Liver (tissue), 3 donors: ENCODE results near the gene DSC1.

Source experiments
- CTCF ChIP-seq: fragments of 150-350 bp; IDR thresholded peaks from 2 replicates; pipeline ENCODE4 v1.5.1; 2017; ENCODE audit warnings: improper control_type of control experiment, low read depth, low read length; ENCODE audit not compliant: missing input control
- EGR1 ChIP-seq, 2 donors: IDR thresholded peaks; 2 replicates each; pipeline ENCODE4 v1.6.1; 2016 to 2018; ENCODE audit warnings: antibody characterized with exemption in 2 of 2, low read depth in 2 of 2
- GABPA ChIP-seq, 2 donors: IDR thresholded peaks in 1 of 2; conservative IDR thresholded peaks in 1 of 2; 2 replicates each; pipeline ENCODE4 v1.6.1; 2016; ENCODE audit warnings: antibody characterized with exemption in 2 of 2, mild to moderate bottlenecking in 1 of 2, moderate library complexity in 1 of 2
- HNF4G ChIP-seq: IDR thresholded peaks from 2 replicates; pipeline ENCODE4 v1.6.1; 2016; ENCODE audit warnings: antibody characterized with exemption
- JUND ChIP-seq, 2 donors: IDR thresholded peaks; 2 replicates each; pipeline ENCODE4 v1.6.1; 2016; ENCODE audit warnings: antibody characterized with exemption in 2 of 2
- MAX ChIP-seq: IDR thresholded peaks from 2 replicates; pipeline ENCODE4 v1.6.1; 2016; ENCODE audit warnings: antibody characterized with exemption
- RAD21 ChIP-seq, 2 donors: IDR thresholded peaks; 2 replicates each; pipeline ENCODE4 v1.6.1; 2016; ENCODE audit warnings: antibody characterized with exemption in 2 of 2, mild to moderate bottlenecking in 2 of 2
- SP1 ChIP-seq: IDR thresholded peaks from 2 replicates; pipeline ENCODE4 v1.6.1; 2018; ENCODE audit warnings: antibody characterized with exemption, mild to moderate bottlenecking
- TAF1 ChIP-seq: conservative IDR thresholded peaks from 2 replicates; pipeline ENCODE4 v1.6.1; 2016; ENCODE audit warnings: antibody characterized with exemption, mild to moderate bottlenecking
- YY1 ChIP-seq: IDR thresholded peaks from 2 replicates; pipeline ENCODE4 v1.6.1; 2016; ENCODE audit warnings: antibody characterized with exemption, mild to moderate bottlenecking
- ZBTB33 ChIP-seq: IDR thresholded peaks from 2 replicates; pipeline ENCODE4 v1.6.1; 2016; ENCODE audit warnings: antibody characterized with exemption
- TF ChIP-seq, protein P1 (sequence below): IDR thresholded peaks from 2 replicates; pipeline ENCODE4 v1.6.1; 2016; ENCODE audit warnings: antibody characterized with exemption
- TF ChIP-seq, protein P2 (sequence below): IDR thresholded peaks from 2 replicates; pipeline ENCODE4 v1.6.1; 2016; ENCODE audit warnings: antibody characterized with exemption, mild to moderate bottlenecking
- donor health status: healthy.
- donor health status: healthy.

GRCh38 chr18:31149351-31149750, 13.3 kb downstream of the DSC1 start:
- TF ChIP-seq CTCF (no peak), RAD21 (IDR thresholded peaks at IDR 0.05) (no peak), YY1 (no peak), TAF1 (no peak), ZBTB33 (no peak), SP1 (no peak), EGR1 (IDR thresholded peaks at IDR 0.05; ENCODE audit: low read depth in 2 of 2) (no peak), MAX (no peak), JUND (IDR thresholded peaks at IDR 0.05) (no peak), HNF4G (no peak), GABPA (IDR thresholded peaks at IDR 0.05 in 1 of 2, conservative IDR thresholded peaks at IDR 0.05 in 1 of 2) (no peak)
- TF ChIP-seq, protein P1, sequence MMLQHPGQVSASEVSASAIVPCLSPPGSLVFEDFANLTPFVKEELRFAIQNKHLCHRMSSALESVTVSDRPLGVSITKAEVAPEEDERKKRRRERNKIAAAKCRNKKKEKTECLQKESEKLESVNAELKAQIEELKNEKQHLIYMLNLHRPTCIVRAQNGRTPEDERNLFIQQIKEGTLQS, result no peak
- TF ChIP-seq, protein P2, sequence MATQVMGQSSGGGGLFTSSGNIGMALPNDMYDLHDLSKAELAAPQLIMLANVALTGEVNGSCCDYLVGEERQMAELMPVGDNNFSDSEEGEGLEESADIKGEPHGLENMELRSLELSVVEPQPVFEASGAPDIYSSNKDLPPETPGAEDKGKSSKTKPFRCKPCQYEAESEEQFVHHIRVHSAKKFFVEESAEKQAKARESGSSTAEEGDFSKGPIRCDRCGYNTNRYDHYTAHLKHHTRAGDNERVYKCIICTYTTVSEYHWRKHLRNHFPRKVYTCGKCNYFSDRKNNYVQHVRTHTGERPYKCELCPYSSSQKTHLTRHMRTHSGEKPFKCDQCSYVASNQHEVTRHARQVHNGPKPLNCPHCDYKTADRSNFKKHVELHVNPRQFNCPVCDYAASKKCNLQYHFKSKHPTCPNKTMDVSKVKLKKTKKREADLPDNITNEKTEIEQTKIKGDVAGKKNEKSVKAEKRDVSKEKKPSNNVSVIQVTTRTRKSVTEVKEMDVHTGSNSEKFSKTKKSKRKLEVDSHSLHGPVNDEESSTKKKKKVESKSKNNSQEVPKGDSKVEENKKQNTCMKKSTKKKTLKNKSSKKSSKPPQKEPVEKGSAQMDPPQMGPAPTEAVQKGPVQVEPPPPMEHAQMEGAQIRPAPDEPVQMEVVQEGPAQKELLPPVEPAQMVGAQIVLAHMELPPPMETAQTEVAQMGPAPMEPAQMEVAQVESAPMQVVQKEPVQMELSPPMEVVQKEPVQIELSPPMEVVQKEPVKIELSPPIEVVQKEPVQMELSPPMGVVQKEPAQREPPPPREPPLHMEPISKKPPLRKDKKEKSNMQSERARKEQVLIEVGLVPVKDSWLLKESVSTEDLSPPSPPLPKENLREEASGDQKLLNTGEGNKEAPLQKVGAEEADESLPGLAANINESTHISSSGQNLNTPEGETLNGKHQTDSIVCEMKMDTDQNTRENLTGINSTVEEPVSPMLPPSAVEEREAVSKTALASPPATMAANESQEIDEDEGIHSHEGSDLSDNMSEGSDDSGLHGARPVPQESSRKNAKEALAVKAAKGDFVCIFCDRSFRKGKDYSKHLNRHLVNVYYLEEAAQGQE, result no peak
